OCI-LY1 (cell line): ENCODE measurements around the gene EIF2D.
A peak's percentile ranks its signal among the peaks of the same experiment; 100 is the strongest.

Experiments
- H2AFZ ChIP-seq: fragments of 200-600 bp; sonication (generic), shearing (Covaris generic); 2 replicates; pipeline ENCODE4 v1.6.0; 2014; ENCODE audit warnings: antibody characterized with exemption, mild to moderate bottlenecking, low read length
- H3F3A ChIP-seq: fragments of 200-600 bp; sonication (generic), shearing (Covaris generic); 2 replicates; pipeline ENCODE4 v1.6.0; 2014; ENCODE audit warnings: mild to moderate bottlenecking, antibody characterized with exemption, low read length, moderate library complexity; ENCODE audit not compliant: insufficient read depth
- H3K27ac ChIP-seq: fragments of 200-600 bp; sonication (generic); 2 replicates; pipeline ENCODE4 v1.5.1; 2014; ENCODE audit warnings: low read length, mixed run types, mild to moderate bottlenecking, low read depth; ENCODE audit not compliant: poor library complexity, severe bottlenecking
- H3K27me3 ChIP-seq: fragments of 200-600 bp; sonication (generic); 2 replicates; pipeline ENCODE4 v1.6.0; 2014; ENCODE audit warnings: antibody characterized with exemption, mild to moderate bottlenecking, low read length, moderate library complexity; ENCODE audit not compliant: insufficient read depth
- H3K36me3 ChIP-seq: fragments of 200-600 bp; sonication (generic); 2 replicates; pipeline ENCODE4 v1.6.1; 2014; ENCODE audit warnings: mild to moderate bottlenecking, antibody characterized with exemption, low read length, moderate library complexity, mixed read lengths; ENCODE audit not compliant: insufficient read depth
- H3K4me1 ChIP-seq: fragments of 200-600 bp; sonication (generic); 2 replicates; pipeline ENCODE4 v1.5.1; 2014; ENCODE audit warnings: mild to moderate bottlenecking, low read length, moderate library complexity; ENCODE audit not compliant: insufficient read depth, severe bottlenecking
- H3K4me2 ChIP-seq: fragments of 200-600 bp; sonication (generic), shearing (Covaris generic); 2 replicates; pipeline ENCODE4 v1.6.1; 2014; ENCODE audit warnings: low read length
- H3K4me3 ChIP-seq: fragments of 200-600 bp; sonication (generic); 2 replicates; pipeline ENCODE4 v1.5.1; 2014; ENCODE audit warnings: low read length, low read depth, mild to moderate bottlenecking, mixed read lengths; ENCODE audit not compliant: poor library complexity, severe bottlenecking
- H3K79me2 ChIP-seq: fragments of 200-600 bp; shearing (Covaris generic); 2 replicates; pipeline ENCODE4 v1.6.1; 2016; ENCODE audit warnings: mixed run types, low read length, mixed read lengths; ENCODE audit not compliant: insufficient read depth
- H3K9ac ChIP-seq: fragments of 200-600 bp; sonication (generic), shearing (Covaris generic); 2 replicates; pipeline ENCODE4 v1.6.1; 2014; ENCODE audit warnings: mild to moderate bottlenecking, low read length, mixed read lengths
- H3K9me2 ChIP-seq: fragments of 200-600 bp; sonication (generic), shearing (Covaris generic); 2 replicates; pipeline ENCODE4 v1.6.1; 2014; ENCODE audit warnings: low read depth, mild to moderate bottlenecking, low read length, mixed read lengths
- H3K9me3 ChIP-seq: fragments of 200-600 bp; shearing (Covaris generic); 2 replicates; pipeline ENCODE4 v1.6.1; 2014; ENCODE audit warnings: low read length, mixed read lengths
- H4K20me1 ChIP-seq: fragments of 200-600 bp; sonication (generic), shearing (Covaris generic); 2 replicates; pipeline ENCODE4 v1.6.0; 2016; ENCODE audit warnings: mild to moderate bottlenecking, low read length; ENCODE audit not compliant: insufficient read depth
- CTCF ChIP-seq: fragments of 200-600 bp; sonication (generic), shearing (Covaris generic); IDR thresholded peaks from 2 replicates; pipeline ENCODE4 v1.5.1; 2017; ENCODE audit warnings: mild to moderate bottlenecking, antibody characterized with exemption, low read length, moderate library complexity, mixed read lengths
- EZH2 ChIP-seq: fragments of 200-600 bp; sonication (generic), shearing (Covaris generic); IDR thresholded peaks from 2 replicates; pipeline ENCODE4 v1.8.0; 2017; ENCODE audit warnings: borderline replicate concordance, mixed run types, mild to moderate bottlenecking, antibody characterized with exemption, low read length, moderate library complexity, mixed read lengths

The EIF2D gene

DNA sequence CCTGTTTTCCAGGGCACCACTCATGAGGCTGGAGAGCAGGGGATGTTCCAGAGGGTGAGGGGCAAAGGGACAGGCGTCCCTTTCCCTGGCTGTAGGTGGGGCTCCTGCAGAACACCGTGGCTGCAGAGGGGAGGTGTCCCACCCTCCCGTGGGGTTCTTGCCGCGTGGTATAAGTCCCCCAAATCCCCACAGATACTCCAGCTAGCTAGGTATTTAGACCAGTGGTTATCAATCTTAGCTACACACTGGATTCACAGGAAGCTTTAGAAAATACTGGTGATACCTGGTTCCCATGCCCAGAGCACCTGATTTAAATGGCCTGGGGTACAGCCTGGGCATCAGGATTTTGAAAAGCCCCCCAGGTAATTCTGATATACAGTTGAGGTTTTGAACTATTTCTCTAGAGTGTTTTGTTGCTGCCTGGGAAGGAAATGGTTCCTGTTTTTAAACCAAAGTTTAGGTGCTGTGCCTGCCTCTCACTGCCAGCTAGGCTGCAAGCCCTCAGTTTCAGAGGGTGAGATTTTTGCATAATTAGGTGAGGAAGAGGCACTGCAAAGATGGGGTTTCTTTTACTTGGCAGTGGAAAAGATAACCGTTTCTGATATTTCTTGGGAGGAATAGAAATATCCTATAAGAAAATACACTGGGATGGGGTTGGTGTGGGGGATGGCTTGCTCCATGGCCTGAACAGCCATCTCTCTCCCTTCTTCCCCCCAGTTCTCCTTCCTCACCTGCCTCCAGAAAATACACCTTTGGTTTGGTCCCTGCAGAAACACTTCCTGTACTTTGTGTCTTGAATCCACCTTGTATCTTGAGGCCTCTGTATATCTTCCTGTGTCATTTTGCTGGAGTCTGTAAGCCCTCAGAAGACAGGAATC lies 53.2 kb downstream of the EIF2D start:
- no peak overlapping the region for H2AFZ ChIP-seq
- H3F3A ChIP-seq: no peaks in the 10 kb centered on the region
- H3K9ac ChIP-seq: peak overlapping the region; percentile 84
- H3K9me2 ChIP-seq: no peaks in the 10 kb centered on the region
- peak overlapping the region; percentile 96 for H3K27ac ChIP-seq
- peak overlapping the region; percentile 93 for H3K4me2 ChIP-seq
- TF ChIP-seq EZH2 (no peak), CTCF (no peak)
- H3K27me3 ChIP-seq: no peaks in the 10 kb centered on the region
- H4K20me1 ChIP-seq: no peaks in the 10 kb centered on the region
- H3K79me2 ChIP-seq: no peaks in the 10 kb centered on the region
- H3K4me3 ChIP-seq: peak overlapping the region; percentile 85
- peaks cover 27% of the 10 kb centered on the region; the same call in 1 of the 2 replicates for H3K36me3 ChIP-seq
- no peaks in the 10 kb centered on the region for H3K9me3 ChIP-seq
- peaks cover 65% of the 10 kb centered on the region for H3K4me1 ChIP-seq

DNA sequence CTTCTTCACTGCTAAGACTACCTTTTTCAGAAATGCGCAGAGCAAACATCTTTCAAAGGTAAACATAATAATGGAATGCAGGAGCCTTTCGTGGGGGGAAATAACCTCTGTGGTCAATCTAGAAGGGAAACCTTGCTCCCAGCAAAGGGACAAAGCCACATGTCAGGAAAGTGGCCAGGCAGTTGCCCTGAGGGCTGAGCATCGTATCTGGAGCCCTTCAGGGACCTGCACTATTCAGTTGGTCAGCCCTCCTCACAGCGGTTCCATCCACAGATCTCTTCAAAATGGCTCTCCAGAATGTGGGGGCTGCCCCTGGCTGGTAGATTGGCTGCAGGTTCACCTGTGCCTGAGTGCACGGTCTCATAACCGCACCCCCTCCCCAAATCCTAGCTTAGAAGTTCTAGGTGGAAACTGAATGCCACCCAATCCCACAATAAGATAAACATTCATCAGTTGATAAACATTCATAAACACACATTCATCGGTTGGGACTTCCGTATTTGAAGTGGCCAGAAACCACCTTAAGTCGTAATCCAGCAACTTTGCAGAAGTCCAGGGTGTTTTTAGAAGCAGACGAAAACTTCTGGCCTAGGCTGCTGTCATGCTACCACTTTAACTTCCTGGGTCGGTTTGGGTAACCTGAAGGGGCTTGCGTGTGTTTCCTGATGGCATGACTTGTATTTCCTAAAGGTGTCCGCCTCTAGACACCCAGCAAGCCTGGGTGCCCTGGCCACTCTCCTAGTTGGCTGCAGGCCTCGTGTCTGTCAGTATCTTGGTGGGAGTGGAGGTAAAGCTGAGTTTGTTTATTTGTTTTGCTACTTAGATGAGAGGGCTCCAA lies 54.4 kb downstream of the EIF2D start:
- Histone ChIP-seq H4K20me1 (no peaks in the 10 kb centered on the region), H2AFZ (no peak overlapping the region), H3K27me3 (no peaks in the 10 kb centered on the region), H3K9me2 (no peaks in the 10 kb centered on the region), H3K9ac (peak overlapping the region; percentile 84), H3K27ac (peak overlapping the region; percentile 96), H3F3A (no peaks in the 10 kb centered on the region), H3K36me3 (peaks cover 22% of the 10 kb centered on the region; the same call in 1 of the 2 replicates), H3K79me2 (no peaks in the 10 kb centered on the region), H3K4me3 (peak overlapping the region; percentile 85), H3K4me1 (peaks cover 56% of the 10 kb centered on the region), H3K9me3 (no peaks in the 10 kb centered on the region), H3K4me2 (peak overlapping the region; percentile 93)
- TF ChIP-seq EZH2 (no peak), CTCF (no peak)

- Histone ChIP-seq H2AFZ (no peak overlapping the region), H4K20me1 (no peaks in the 10 kb centered on the region), H3K4me3 (peak overlapping the region; percentile 85), H3K27ac (peak overlapping the region; percentile 96), H3K79me2 (no peaks in the 10 kb centered on the region), H3K9me3 (no peaks in the 10 kb centered on the region), H3K4me1 (peaks cover 49% of the 10 kb centered on the region), H3K9ac (peak overlapping the region; percentile 84), H3K4me2 (peak overlapping the region; percentile 93), H3F3A (no peaks in the 10 kb centered on the region), H3K36me3 (peaks cover 17% of the 10 kb centered on the region; the same call in 1 of the 2 replicates), H3K9me2 (no peaks in the 10 kb centered on the region), H3K27me3 (no peaks in the 10 kb centered on the region)
- TF ChIP-seq EZH2 (no peak), CTCF (no peak)
These were observed 55.3 kb downstream of the EIF2D start for GRCh38 chr1:206556750-206557635.
